Esophagus squamous epithelium (tissue), 4 donors: ENCODE data around the gene NDUFB7.

ENCODE experiments used
- CTCF ChIP-seq, 6 experiments: fragments of 450-650 bp in 4 of 6; fragments of 200-600 bp in 2 of 6; sonication (generic) in 2 of 6; IDR thresholded peaks; one replicate each; pipeline ENCODE4 v1.5.1; 2016 to 2019; ENCODE audit warnings: antibody characterized with exemption in 6 of 6, mild to moderate bottlenecking in 4 of 6, moderate library complexity in 4 of 6
- POLR2A ChIP-seq, 4 donors: fragments of 450-650 bp; IDR thresholded peaks; one replicate each; pipeline ENCODE4 v1.6.1; 2017; ENCODE audit warnings: antibody characterized with exemption in 4 of 4, mild to moderate bottlenecking in 4 of 4, moderate library complexity in 3 of 4

- TF ChIP-seq CTCF (IDR thresholded peaks at IDR 0.05) (no peak), POLR2A (IDR thresholded peaks at IDR 0.05) (no peak)
Measured at GRCh38 chr19:14563989-14564651, 7.7 kb downstream of the NDUFB7 start.
